Measurements from ENCODE around the gene MRPS21. TPM values are rescaled to one million over a fixed set of nuclear protein-coding genes. Genes with fewer than 3 reads are reported as not detected.
A peak's percentile ranks its signal among the peaks of the same experiment; 100 is the strongest.

The MRPS21 gene
- total RNA-seq, 1 donor from 2014 or later = 81.5 TPM

- TF ChIP-seq CTCF (IDR thresholded peaks at IDR 0.05) = no peak
- Mint-ChIP-seq H3K36me3 (ENCODE audit: unreplicated experiment) (peaks cover 20% of the 10 kb centered on the region), H3K27me3 (ENCODE audit: unreplicated experiment) (peaks cover 14% of the 10 kb centered on the region), H3K4me3 (ENCODE audit: unreplicated experiment) (no peak overlapping the region), H3K9me3 (ENCODE audit: unreplicated experiment) (no peaks in the 10 kb centered on the region), H3K27ac (ENCODE audit: unreplicated experiment) (no peak overlapping the region), H3K4me1 (ENCODE audit: unreplicated experiment) (peaks cover 23% of the 10 kb centered on the region)
- DNase-seq (ENCODE audit: extremely low spot score, unreplicated experiment) = no peak
Observed at GRCh38 chr1:150262388-150263320, 31.0 kb upstream of the MRPS21 start.

DNA sequence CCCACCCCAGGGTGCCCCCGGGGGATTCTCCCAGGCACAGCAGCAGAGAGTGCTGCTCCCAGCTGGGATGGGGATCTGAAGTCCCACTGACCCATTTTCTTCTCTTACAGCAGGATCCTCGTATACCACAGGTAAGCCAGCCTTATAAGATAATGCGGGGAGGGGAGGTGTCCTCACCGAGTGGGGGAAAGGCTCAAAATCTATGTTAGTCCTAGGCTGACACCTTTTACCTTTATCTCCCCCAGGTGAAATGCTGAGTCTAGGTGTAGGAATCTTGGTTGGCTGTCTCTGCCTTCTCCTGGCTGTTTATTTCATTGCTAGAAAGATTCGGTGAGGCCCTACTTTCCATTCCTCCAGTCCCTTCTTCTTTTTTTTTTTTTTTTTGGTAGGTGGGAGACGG is 30.1 kb upstream of the MRPS21 start:
- H3K27ac Mint-ChIP-seq (ENCODE audit: unreplicated experiment) = no peak overlapping the region

GRCh38 chr1:150267896-150268295 is 25.8 kb upstream of the MRPS21 start:
- TF ChIP-seq CTCF (IDR thresholded peaks at IDR 0.05) = no peak
- Mint-ChIP-seq H3K36me3 (ENCODE audit: unreplicated experiment) (peaks cover 20% of the 10 kb centered on the region), H3K27me3 (ENCODE audit: unreplicated experiment) (no peaks in the 10 kb centered on the region), H3K4me1 (ENCODE audit: unreplicated experiment) (peaks cover 38% of the 10 kb centered on the region), H3K27ac (ENCODE audit: unreplicated experiment) (peak overlapping the region; percentile 95), H3K4me3 (ENCODE audit: unreplicated experiment) (peak overlapping the region; percentile 98), H3K9me3 (ENCODE audit: unreplicated experiment) (no peaks in the 10 kb centered on the region)
- DNase-seq (ENCODE audit: extremely low spot score, unreplicated experiment) = no peak

More for the DNA sequence above, 30.1 kb upstream of the MRPS21 start:
- Mint-ChIP-seq H3K36me3 (ENCODE audit: unreplicated experiment) (peaks cover 20% of the 10 kb centered on the region), H3K9me3 (ENCODE audit: unreplicated experiment) (no peaks in the 10 kb centered on the region), H3K27me3 (ENCODE audit: unreplicated experiment) (peaks cover 9% of the 10 kb centered on the region), H3K4me3 (ENCODE audit: unreplicated experiment) (no peak overlapping the region), H3K4me1 (ENCODE audit: unreplicated experiment) (peaks cover 26% of the 10 kb centered on the region)
- DNase-seq (ENCODE audit: extremely low spot score, unreplicated experiment) = no peak
- no peak for TF ChIP-seq CTCF (IDR thresholded peaks at IDR 0.05)

GRCh38 chr1:150268340-150268704 is 25.3 kb upstream of the MRPS21 start:
- peak overlapping the region; percentile 95 for H3K27ac Mint-ChIP-seq (ENCODE audit: unreplicated experiment)
- H3K4me3 Mint-ChIP-seq (ENCODE audit: unreplicated experiment) = peak overlapping the region; percentile 98
- H3K9me3 Mint-ChIP-seq (ENCODE audit: unreplicated experiment) = no peaks in the 10 kb centered on the region
- H3K36me3 Mint-ChIP-seq (ENCODE audit: unreplicated experiment) = peaks cover 20% of the 10 kb centered on the region
- DNase-seq (ENCODE audit: extremely low spot score, unreplicated experiment) = no peak
- peaks cover 42% of the 10 kb centered on the region for H3K4me1 Mint-ChIP-seq (ENCODE audit: unreplicated experiment)
- no peaks in the 10 kb centered on the region for H3K27me3 Mint-ChIP-seq (ENCODE audit: unreplicated experiment)
- no peak for TF ChIP-seq CTCF (IDR thresholded peaks at IDR 0.05)

DNA sequence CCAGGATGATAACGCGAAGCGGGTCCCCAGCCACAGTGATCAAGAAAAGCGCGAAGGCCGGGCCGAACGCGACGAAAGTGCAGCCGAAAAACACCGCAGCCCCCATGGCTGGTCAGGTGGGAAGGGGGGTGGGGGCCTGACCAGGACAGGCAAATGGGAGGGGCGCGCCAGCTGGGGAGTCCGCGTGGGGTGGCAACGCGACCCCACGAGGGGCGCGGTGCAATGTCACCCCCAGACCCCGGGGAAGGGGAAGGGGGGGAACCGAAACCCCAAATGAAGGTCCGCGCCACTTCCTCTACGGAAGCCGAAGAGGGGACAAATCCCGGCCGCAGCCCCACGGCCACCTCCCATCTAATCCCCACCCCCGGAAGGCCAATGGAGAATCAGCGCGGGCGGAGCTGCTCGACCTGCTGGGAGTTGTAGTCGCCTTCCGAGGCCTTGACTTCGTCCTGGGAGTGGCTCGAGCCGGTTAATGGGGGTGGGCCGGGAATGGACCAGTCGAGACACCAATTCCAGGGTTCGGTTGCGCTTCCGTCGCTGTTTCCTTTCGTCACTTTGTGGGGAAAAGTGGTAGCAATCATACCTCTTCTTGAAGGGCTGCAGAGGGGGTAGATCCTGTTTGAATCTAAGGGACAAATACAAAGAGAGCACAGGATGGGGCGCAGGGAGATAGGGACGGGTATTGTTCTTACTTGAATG is 24.8 kb upstream of the MRPS21 start, which contains the start of gene APH1A:
Gene APH1A (minus strand): TSS at position 312 of the 699 bp plus-strand sequence. CDS start 206 bp downstream, at position 106.
- Mint-ChIP-seq H3K27me3 (ENCODE audit: unreplicated experiment) (no peaks in the 10 kb centered on the region), H3K9me3 (ENCODE audit: unreplicated experiment) (no peaks in the 10 kb centered on the region), H3K4me1 (ENCODE audit: unreplicated experiment) (peaks cover 47% of the 10 kb centered on the region), H3K4me3 (ENCODE audit: unreplicated experiment) (peak within 1 kb of the TSS; percentile 98), H3K27ac (ENCODE audit: unreplicated experiment) (peak within 1 kb of the TSS; percentile 95), H3K36me3 (ENCODE audit: unreplicated experiment) (peaks cover 20% of the 10 kb centered on the region)
- TF ChIP-seq CTCF (IDR thresholded peaks at IDR 0.05) = no peak
- DNase-seq (ENCODE audit: extremely low spot score, unreplicated experiment) = peak; percentile 97

All from osteocyte (in vitro differentiated cells).